ENCODE data around the gene FNDC3B. TPM values are rescaled to one million over a fixed set of nuclear protein-coding genes. Genes with fewer than 3 reads are reported as not detected.

FNDC3B gene
- total RNA-seq, 1 donor from 2014 or later, result 9.3 TPM

- Mint-ChIP-seq H3K27ac (no peak overlapping the region), H3K9me3 (no peaks in the 10 kb centered on the region), H3K4me1 (no peaks in the 10 kb centered on the region), H3K36me3 (ENCODE audit: low read depth) (peaks cover 12% of the 10 kb centered on the region), H3K27me3 (no peaks in the 10 kb centered on the region), H3K4me3 (no peak overlapping the region)
- no peak for DNase-seq
- ChIA-PET POLR2A (no interaction called here), CTCF (no interaction called here)
- no peak for ATAC-seq (ENCODE audit: low read depth)
- no peak for TF ChIP-seq CTCF (IDR thresholded peaks at IDR 0.05)
- intact Hi-C loops (cut with micrococcal nuclease), result loop anchor here (5.0 kb wide), 1 partner anchor 245 kb away; no protein-coding TSS in a partner anchor
Observed at GRCh38 chr3:172352786-172353185, 313.4 kb downstream of the FNDC3B start.

GRCh38 chr3:172354931-172355499, 315.6 kb downstream of the FNDC3B start:
- Mint-ChIP-seq H3K27me3 (no peaks in the 10 kb centered on the region), H3K9me3 (no peaks in the 10 kb centered on the region), H3K27ac (no peak overlapping the region), H3K4me1 (no peaks in the 10 kb centered on the region), H3K4me3 (no peak overlapping the region), H3K36me3 (ENCODE audit: low read depth) (peaks cover 12% of the 10 kb centered on the region)
- no peak for DNase-seq
- ATAC-seq (ENCODE audit: low read depth), result no peak
- POLR2A ChIA-PET, result no interaction called here
- intact Hi-C loops (cut with micrococcal nuclease), result loop anchor here (5.0 kb wide), 1 partner anchor 242 kb away; no protein-coding TSS in a partner anchor
- no peak for TF ChIP-seq CTCF (IDR thresholded peaks at IDR 0.05)
- CTCF ChIA-PET, result no interaction called here

- Mint-ChIP-seq H3K27ac (no peak overlapping the region), H3K4me1 (no peaks in the 10 kb centered on the region), H3K36me3 (ENCODE audit: low read depth) (peaks cover 12% of the 10 kb centered on the region), H3K27me3 (no peaks in the 10 kb centered on the region), H3K9me3 (no peaks in the 10 kb centered on the region), H3K4me3 (no peak overlapping the region)
- ChIA-PET CTCF (no interaction called here), POLR2A (no interaction called here)
- ATAC-seq (ENCODE audit: low read depth) (no peak), DNase-seq (no peak)
- TF ChIP-seq CTCF (IDR thresholded peaks at IDR 0.05), result no peak
- intact Hi-C loops (cut with micrococcal nuclease), result no loop called here
Observed at GRCh38 chr3:172355836-172356235, 316.5 kb downstream of the FNDC3B start.

GRCh38 chr3:172356427-172356826, 317.0 kb downstream of the FNDC3B start:
- Mint-ChIP-seq H3K27me3 (no peaks in the 10 kb centered on the region), H3K4me1 (no peaks in the 10 kb centered on the region), H3K4me3 (no peak overlapping the region), H3K36me3 (ENCODE audit: low read depth) (peaks cover 12% of the 10 kb centered on the region), H3K9me3 (no peaks in the 10 kb centered on the region), H3K27ac (no peak overlapping the region)
- ChIA-PET CTCF (no interaction called here), POLR2A (no interaction called here)
- DNase-seq (no peak), ATAC-seq (ENCODE audit: low read depth) (no peak)
- intact Hi-C loops (cut with micrococcal nuclease), result no loop called here
- no peak for TF ChIP-seq CTCF (IDR thresholded peaks at IDR 0.05)

- H3K36me3 Mint-ChIP-seq (ENCODE audit: low read depth), result peaks cover 19% of the 10 kb centered on the region
- no peak overlapping the region for H3K4me3 Mint-ChIP-seq
- no peak for TF ChIP-seq CTCF (IDR thresholded peaks at IDR 0.05)
- H3K9me3 Mint-ChIP-seq, result no peaks in the 10 kb centered on the region
- ChIA-PET CTCF (interaction anchor here (1.3 to 1.9 kb wide), 2 partner anchors 16 to 26 kb away, joined by 4 read pairs; no protein-coding TSS in a partner anchor), POLR2A (interaction anchor here (0.6 kb wide), 1 partner anchor 193 kb away, joined by 7 read pairs; no protein-coding TSS in a partner anchor)
- intact Hi-C loops (cut with micrococcal nuclease), result no loop called here
- H3K27ac Mint-ChIP-seq, result no peak overlapping the region
- DNase-seq, result no peak
- H3K27me3 Mint-ChIP-seq, result no peaks in the 10 kb centered on the region
- H3K4me1 Mint-ChIP-seq, result no peaks in the 10 kb centered on the region
- ATAC-seq (ENCODE audit: low read depth), result no peak
Observed at GRCh38 chr3:172357850-172358754, 318.7 kb downstream of the FNDC3B start.
